Measurements from ENCODE around the gene FKBP3. TPM values are rescaled to one million over a fixed set of nuclear protein-coding genes. Genes with fewer than 3 reads are reported as not detected.
"Not testable (repeated sequence)": the region's sequence is repeated elsewhere in the genome, so short reads cannot be mapped to it uniquely, and the experiment has no call there.

The FKBP3 gene
- 103 and 105 TPM in 2 replicates for polyA plus RNA-seq (2014; cell fraction: cytosol; rRNA removed)
- 171 and 258 TPM in 2 replicates for polyA plus RNA-seq (2014; cell fraction: nucleus; rRNA removed)

- peak; percentile 99 for DNase-seq (ENCODE audit: low spot score)
Measured at GRCh38 chr14:45134051-45134958, at the start of gene FKBP3. Gene FKBP3, minus strand, starts transcription at chr14:45134481. Its CDS starts 25 bp downstream, at chr14:45134456.

- no peak for DNase-seq (ENCODE audit: low spot score)
Measured at GRCh38 chr14:45181806-45182205, 47.5 kb upstream of the FKBP3 start.

DNA sequence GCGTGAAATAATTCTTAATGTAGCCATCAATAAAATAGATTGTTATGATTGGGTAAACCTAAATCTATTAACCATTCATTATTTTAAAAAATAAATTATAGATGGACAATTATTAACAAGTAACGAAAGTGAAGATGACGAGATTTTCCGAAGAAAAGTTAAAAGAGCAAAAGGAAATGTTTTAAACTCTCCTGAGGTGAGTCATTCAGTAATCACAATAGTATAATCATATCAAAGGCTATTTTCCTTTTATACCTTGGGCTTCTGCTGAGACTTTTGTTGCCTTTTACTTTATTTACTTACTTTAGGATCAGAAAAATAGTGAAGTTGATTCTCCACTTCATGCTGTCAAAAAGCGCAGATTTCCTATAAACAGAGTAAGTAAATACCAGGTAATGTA lies 47.0 kb upstream of the FKBP3 start:
- DNase-seq (ENCODE audit: low spot score) = no peak

DNA sequence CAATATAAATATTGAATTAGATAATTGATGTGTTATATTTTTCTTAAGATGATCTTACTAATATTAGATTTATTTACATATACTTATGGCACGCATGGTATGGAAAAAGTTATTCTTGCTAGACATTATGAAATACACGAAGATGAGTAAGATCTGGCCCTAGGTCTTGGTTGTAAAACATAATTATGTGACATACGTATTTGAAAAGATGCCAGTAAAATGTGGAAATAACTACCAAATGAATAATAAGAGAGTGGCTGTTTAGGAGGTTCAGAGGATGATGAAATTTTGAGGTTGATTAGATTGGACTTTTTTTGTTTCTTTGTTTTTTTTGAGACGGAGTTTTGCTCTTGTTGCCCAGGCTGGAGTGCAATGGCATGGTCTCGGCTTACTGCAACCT lies 42.8 kb upstream of the FKBP3 start:
- DNase-seq (ENCODE audit: low spot score) = no peak

- no peak for DNase-seq (ENCODE audit: low spot score)
Measured at GRCh38 chr14:45169906-45170305, 35.6 kb upstream of the FKBP3 start.

DNA sequence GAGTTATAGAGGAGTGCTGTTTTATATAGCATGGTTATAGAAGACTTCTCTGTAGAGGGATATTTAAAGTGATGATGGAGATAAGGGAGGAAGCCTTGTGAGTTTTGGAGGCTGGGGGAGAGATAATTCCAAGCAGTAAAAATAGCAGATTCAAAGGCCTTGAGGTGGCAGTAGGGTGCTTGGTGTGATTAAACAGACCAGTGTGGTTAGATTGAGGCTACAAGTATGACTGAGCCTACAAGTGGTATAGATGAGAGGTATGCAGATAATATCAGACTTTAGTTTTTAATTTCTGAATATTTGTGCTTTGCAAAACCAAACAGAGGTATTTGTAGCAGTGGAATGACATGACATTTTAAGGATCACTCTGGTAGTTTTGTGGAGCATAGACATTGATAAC lies 21.8 kb upstream of the FKBP3 start:
- DNase-seq (ENCODE audit: low spot score) = no peak

DNA sequence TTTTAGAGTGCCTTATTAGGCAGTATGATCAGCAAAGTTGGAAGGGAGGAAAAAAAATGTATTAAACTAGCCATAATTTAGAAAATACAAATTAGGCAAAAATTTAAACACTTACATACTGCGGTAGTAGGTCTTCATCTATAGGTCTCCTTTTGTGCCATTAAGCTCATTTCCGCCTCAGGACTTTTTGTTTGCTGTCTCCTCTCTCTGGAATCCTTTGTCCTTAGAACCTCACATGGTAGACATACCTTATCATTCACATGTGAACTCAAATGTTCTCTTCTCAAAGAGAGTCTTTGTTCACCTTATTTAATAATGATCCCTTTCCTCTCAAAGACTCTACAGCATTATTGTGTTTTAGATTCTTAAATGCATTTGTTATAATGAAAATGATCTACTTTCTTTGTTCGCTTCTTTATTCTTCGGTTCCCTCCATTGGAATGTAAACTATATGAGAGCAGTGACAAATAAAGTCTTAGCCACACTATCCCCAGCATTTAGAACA lies 16.2 kb upstream of the FKBP3 start:
- no peak for DNase-seq (ENCODE audit: low spot score)

DNA sequence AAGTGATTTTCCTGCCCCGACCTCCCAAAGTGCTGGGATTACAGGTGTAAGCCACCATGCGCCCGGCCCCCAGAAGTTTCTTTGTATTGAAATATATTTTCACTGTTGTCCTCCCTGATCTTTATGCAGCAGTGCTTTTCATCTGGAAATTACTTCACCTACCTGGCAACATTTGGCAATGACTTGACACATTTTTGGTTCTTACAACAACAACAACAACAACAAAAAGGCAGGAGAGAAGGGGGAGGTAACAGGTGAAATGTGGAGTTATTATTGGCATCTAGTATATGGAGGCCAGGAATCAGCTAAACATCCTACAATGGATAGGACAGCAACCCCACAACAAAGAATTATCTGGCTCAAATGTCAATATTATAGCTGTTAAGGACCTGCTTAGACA lies 15.3 kb upstream of the FKBP3 start:
- DNase-seq (ENCODE audit: low spot score) = no peak

DNA sequence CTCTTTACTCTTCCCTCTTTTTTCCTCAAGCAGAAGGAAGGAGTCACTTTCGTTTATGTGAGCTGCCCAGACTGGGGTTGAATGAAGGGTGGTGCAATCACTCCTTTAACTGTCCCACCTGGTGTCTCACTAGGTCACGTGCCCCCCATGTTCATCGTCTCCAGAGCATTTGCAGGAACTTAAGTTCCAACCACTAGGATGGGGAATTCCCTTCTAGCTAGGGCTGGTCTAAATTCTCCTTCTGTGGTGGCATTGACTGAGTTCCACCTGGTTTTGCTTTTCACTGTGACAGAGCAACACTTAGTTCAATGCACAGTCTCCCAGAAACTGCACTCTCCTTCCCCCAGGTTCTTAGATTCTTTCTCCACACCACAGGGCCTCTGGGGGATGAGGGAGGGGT lies 10.9 kb upstream of the FKBP3 start:
- DNase-seq (ENCODE audit: low spot score) = no peak

DNA sequence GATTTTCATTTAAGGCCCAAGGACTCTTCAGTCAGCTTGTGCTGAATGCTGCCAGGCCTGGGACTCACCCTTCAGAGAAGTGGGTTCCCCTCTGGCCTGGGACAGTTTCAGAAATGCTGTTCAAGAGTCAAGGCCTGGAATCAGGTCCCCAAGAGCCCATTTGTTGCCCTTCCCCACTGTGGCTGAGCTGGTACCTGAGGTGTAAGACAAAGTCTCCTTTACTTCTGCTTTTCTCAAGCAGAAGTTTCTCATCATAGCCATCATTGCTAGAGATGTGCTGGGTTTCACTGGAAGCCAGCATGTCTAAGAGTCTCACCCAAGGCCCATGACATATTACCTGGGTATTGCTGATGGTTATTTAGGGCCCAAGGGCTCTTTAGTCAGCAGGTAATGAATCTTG lies 10.4 kb upstream of the FKBP3 start:
- no peak for DNase-seq (ENCODE audit: low spot score)

DNA sequence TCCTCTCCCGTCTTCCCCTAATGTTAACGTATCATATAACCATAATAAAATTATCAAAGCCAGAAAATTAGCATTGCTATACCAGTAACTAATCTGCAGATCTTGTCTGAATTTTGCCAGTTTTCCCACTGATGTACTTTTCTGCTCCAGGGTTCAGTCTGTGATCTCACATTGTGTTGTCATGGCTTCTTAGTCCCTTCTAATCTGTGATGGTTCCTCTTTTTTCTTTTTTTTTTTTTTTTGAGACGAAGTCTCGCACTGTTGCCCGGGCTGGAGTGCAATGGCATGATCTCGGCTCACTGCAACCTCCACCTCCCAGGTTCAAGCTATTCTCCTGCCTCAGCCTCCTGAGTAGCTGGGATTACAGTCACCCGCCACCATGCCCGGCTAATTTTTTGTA lies 7.8 kb upstream of the FKBP3 start:
- DNase-seq (ENCODE audit: low spot score) = not testable (repeated sequence)

DNA sequence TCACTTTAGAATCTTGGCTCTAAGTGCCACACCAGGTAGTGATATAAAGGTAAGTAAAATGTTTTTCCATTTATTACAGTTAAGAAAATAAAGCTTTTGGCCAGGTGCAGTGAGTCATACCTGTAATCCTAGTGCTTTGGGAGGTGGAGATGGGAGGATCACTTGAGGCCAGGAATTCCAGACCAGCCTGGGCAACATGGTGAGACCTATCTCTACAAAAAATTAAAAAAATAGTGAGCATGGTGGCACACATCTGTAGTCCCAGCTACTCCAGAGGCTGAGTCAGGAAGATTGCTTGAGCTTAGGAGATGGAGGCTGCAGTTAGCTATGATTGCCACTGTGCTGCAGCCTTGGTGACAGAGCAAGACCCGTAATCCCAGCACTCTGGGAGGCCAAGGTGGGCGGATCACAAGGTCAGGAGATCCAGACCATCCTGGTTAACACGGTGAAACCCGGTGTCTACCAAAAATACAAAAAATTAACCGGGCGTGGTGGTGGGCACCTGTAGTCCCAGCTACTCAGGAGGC lies 6.4 kb upstream of the FKBP3 start:
- DNase-seq (ENCODE audit: low spot score) = no peak

DNA sequence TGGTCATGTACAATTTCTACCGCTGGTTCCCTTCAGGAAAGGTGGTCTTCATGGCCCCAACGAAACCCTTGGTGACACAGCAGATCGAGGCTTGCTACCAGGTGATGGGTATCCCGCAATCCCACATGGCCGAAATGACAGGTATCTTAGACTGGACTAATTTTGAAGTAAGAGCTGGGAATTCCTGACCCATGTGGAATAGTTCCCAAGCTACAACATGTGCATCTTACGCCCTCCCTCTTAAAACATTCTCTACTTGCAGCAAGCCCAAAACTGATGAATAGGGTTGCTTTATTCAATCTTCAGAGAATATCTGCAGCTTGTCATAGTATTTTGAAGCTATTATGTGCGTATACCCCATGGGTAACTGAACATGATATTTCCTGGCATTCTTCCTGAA lies 2.1 kb upstream of the FKBP3 start:
- no peak for DNase-seq (ENCODE audit: low spot score)

GRCh38 chr14:45135659-45136395 lies 1.5 kb upstream of the FKBP3 start, which contains the start of gene FANCM:
Gene FANCM, plus strand, starts transcription at chr14:45135930. Its CDS starts 102 bp downstream, at chr14:45136032.
- DNase-seq (ENCODE audit: low spot score) = peak; percentile 98

GRCh38 chr14:45135156-45135555 lies 875 bp upstream of the FKBP3 start:
- DNase-seq (ENCODE audit: low spot score) = no peak

GRCh38 chr14:45133683-45134050 lies 614 bp downstream of the FKBP3 start:
- DNase-seq (ENCODE audit: low spot score) = no peak

- DNase-seq (ENCODE audit: low spot score) = no peak
Measured at GRCh38 chr14:45128963-45129629, 5.2 kb downstream of the FKBP3 start.

GRCh38 chr14:45125754-45126153 lies 8.5 kb downstream of the FKBP3 start:
- DNase-seq (ENCODE audit: low spot score) = no peak

- no peak for DNase-seq (ENCODE audit: low spot score)
Measured at GRCh38 chr14:45123271-45123670, 11.0 kb downstream of the FKBP3 start.

DNA sequence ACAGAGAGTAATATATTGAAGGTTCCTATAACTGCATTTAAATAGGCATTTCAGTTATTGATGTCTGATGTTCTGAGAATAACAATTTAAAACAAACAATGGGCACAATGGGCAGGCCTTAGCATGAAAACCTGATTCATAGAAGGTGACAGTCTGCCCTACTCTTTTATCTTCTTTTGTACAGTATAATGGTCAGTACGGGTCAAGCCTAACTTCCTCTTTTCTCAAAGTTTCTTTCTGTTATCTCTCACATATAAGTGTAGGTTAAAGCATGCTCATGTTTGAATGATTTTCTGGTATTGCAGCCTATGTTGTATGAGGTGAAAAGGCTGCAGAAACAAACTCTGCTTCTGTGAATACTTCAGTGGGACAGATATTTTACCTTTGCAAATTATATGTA lies 14.2 kb downstream of the FKBP3 start:
- DNase-seq (ENCODE audit: low spot score) = no peak

DNA sequence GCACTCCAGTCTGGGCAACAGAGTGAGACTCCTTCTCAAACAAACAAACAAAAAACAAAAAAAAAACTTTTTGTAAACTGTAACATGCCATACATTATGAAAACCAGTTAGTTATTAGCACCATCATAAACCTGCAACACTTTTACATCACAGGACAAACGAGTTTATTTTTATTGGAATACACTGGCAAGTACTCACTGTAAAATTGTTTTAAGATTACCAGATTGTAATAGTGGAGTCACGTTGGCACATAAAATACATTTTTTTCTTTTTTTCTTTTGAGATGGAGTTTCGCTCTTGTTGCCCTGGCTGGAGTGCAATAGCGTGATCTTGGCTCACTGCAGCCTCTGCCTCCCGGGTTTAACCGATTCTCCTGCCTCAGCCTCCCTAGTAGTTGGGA lies 15.7 kb downstream of the FKBP3 start:
- DNase-seq (ENCODE audit: low spot score) = no peak

- DNase-seq (ENCODE audit: low spot score) = no peak
Measured at GRCh38 chr14:45114327-45114726, 20.0 kb downstream of the FKBP3 start.
